Measurements from ENCODE around the gene SORL1-AS1.

SORL1-AS1 gene

DNA sequence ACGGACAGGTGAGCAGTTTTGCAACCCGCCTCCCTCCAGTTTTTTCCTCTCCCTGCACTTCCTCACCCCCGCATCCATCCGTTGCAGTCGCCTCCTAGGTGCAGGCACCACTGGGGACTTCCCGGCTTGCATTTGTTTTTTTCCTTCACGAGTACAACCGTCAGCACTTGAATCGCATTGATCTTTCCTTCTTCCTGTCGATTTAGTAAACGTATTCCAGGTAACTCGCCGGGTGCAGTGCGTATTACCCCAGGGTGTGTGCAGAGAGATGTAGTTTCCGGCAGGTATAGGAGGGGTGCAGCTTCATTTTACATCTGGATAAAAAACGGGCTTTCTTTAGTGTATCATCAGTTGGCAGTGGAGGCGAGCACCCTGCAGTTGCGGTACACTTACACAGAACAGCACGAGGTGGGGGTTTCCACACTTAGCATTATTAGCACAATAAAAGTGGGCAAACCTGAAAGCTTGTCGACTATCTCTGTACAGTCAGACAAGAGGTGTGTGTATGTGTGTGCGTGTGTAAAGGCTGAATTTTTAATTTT lies at the start of gene SORL1-AS1:
TSS of gene SORL1-AS1 (minus strand) at position 359 of the 542 bp plus-strand sequence.
- H3K4me1 Mint-ChIP-seq = peaks cover 28% of the 10 kb centered on the region

DNA sequence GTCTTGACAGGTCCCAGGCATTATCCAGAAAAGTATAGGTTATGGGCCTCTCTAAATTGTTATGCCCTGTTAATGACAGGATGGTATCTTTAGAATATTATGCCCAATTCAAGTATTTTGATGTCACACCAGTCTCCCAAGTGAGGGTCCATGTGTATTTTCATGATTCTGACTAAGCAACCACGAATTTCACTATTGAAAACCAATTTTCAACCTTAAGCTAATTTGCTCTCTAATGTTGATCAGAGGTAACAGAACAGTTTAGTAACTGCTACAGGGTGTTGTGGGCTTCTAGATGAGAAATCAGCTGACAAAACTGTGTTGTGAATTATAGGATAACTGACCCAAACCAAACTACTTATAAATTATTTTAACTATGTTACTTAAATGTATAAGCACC lies 48.0 kb upstream of the SORL1-AS1 start:
- no peak overlapping the region for H3K27ac Mint-ChIP-seq
- peaks cover 53% of the 10 kb centered on the region for H3K36me3 Mint-ChIP-seq
- H3K4me1 Mint-ChIP-seq = no peaks in the 10 kb centered on the region
- H3K27me3 Mint-ChIP-seq (ENCODE audit: low read depth) = no peaks in the 10 kb centered on the region
- peaks cover 18% of the 10 kb centered on the region for H3K9me3 Mint-ChIP-seq
- DNase-seq (ENCODE audit: low spot score in 2 of 2, unreplicated experiment in 2 of 2) = no peak
- TF ChIP-seq, protein P1, sequence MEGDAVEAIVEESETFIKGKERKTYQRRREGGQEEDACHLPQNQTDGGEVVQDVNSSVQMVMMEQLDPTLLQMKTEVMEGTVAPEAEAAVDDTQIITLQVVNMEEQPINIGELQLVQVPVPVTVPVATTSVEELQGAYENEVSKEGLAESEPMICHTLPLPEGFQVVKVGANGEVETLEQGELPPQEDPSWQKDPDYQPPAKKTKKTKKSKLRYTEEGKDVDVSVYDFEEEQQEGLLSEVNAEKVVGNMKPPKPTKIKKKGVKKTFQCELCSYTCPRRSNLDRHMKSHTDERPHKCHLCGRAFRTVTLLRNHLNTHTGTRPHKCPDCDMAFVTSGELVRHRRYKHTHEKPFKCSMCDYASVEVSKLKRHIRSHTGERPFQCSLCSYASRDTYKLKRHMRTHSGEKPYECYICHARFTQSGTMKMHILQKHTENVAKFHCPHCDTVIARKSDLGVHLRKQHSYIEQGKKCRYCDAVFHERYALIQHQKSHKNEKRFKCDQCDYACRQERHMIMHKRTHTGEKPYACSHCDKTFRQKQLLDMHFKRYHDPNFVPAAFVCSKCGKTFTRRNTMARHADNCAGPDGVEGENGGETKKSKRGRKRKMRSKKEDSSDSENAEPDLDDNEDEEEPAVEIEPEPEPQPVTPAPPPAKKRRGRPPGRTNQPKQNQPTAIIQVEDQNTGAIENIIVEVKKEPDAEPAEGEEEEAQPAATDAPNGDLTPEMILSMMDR (IDR thresholded peaks at IDR 0.05; ENCODE audit: unreplicated experiment) = no peak
- H3K4me3 Mint-ChIP-seq = no peak overlapping the region

More for the DNA sequence above, at the start of gene SORL1-AS1:
- Mint-ChIP-seq H3K27me3 (ENCODE audit: low read depth) (peaks cover 5% of the 10 kb centered on the region), H3K4me3 (peak within 1 kb of the TSS; percentile 96), H3K27ac (peak within 1 kb of the TSS; percentile 84), H3K36me3 (no peaks in the 10 kb centered on the region), H3K9me3 (no peaks in the 10 kb centered on the region)
- no peak for DNase-seq (ENCODE audit: low spot score in 2 of 2, unreplicated experiment in 2 of 2)
- TF ChIP-seq, protein P1 (IDR thresholded peaks at IDR 0.05; ENCODE audit: unreplicated experiment) = no peak

DNA sequence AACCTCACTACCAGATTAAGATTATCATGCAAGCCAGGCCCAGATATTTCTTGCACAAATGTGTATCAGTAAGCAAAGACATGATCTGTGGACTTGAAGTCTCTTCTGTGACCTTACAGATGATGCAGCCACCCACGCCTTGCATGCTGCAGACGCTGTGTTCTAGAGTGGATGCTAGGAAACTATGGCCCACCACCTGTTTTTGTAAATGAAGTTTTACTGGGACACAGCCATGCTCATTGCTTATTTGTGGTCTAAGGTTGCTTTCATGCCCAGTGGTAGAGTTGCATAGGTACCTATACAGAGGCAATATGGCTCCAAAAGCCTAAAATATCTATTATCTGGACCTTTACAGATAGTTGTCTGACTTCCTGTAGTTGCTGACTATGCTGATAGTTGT lies 47.5 kb upstream of the SORL1-AS1 start:
- H3K4me3 Mint-ChIP-seq = no peak overlapping the region
- no peaks in the 10 kb centered on the region for H3K4me1 Mint-ChIP-seq
- TF ChIP-seq, protein P1 (IDR thresholded peaks at IDR 0.05; ENCODE audit: unreplicated experiment) = no peak
- DNase-seq (ENCODE audit: low spot score in 2 of 2, unreplicated experiment in 2 of 2) = no peak
- H3K36me3 Mint-ChIP-seq = peaks cover 49% of the 10 kb centered on the region
- H3K27ac Mint-ChIP-seq = no peak overlapping the region
- H3K9me3 Mint-ChIP-seq = peaks cover 13% of the 10 kb centered on the region
- no peaks in the 10 kb centered on the region for H3K27me3 Mint-ChIP-seq (ENCODE audit: low read depth)

DNA sequence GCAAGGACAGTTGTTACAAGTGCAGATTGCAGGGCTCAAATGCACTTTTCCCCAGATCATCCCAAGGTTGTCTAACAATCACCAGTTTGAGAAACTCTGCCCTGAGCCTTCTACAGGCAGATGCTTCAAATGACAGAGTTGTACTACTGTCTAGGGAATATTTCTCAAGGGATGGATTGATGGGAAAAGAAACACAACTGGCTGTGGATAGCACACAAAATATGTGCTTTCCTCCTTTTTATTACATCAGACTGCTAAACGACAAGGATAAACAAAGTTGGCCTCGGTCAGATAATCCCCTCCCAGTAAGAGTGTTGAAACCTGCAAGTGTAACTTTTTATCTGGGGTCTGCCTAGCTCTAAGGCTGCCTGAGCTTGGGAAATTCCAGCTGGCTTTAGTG lies 46.6 kb upstream of the SORL1-AS1 start:
- H3K4me3 Mint-ChIP-seq = no peak overlapping the region
- no peaks in the 10 kb centered on the region for H3K4me1 Mint-ChIP-seq
- peaks cover 5% of the 10 kb centered on the region for H3K9me3 Mint-ChIP-seq
- H3K36me3 Mint-ChIP-seq = peaks cover 42% of the 10 kb centered on the region
- DNase-seq (ENCODE audit: low spot score in 2 of 2, unreplicated experiment in 2 of 2) = no peak
- TF ChIP-seq, protein P1 (IDR thresholded peaks at IDR 0.05; ENCODE audit: unreplicated experiment) = no peak
- no peaks in the 10 kb centered on the region for H3K27me3 Mint-ChIP-seq (ENCODE audit: low read depth)
- H3K27ac Mint-ChIP-seq = no peak overlapping the region

DNA sequence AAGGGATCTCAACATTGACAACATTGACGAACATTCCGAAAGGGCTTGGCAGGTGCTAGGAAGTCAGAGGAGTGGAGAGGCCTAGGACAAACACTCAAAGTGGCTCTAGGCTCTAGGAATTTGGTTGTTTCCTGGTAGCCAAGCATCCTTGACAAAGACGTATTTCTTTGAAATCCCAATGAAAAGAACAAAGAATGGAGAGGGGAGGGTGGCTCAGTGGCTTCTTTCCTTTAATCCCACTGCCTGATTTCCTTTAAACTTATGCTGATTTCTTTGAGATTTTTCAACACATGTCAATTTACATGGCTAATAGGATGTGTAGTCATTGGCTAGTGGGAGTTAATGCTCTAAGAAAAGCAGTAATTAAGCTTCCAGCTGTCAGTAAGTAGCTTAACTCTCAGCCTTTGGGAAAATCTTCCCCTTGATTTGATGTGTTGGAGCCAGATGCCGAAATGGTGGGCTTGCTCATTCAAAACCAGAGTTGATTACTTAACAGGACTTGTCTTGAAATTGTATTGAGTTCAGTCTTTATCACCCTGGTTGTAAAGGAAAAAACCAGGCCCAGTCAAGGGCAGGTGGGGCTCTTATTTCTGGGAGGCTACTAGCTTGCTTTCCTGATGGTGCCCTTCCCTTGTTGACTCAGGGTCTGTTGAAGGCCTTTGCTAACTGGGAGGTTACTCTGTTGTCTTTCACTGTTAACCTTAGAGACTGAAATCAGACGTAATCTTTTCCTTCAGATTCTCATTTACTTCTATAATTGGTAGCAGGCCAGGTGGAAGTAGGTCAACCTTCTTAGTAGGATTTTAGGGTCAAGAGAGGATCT lies 44.6 kb upstream of the SORL1-AS1 start:
- no peak overlapping the region for H3K27ac Mint-ChIP-seq
- TF ChIP-seq, protein P1 (IDR thresholded peaks at IDR 0.05; ENCODE audit: unreplicated experiment) = no peak
- no peaks in the 10 kb centered on the region for H3K4me1 Mint-ChIP-seq
- no peaks in the 10 kb centered on the region for H3K27me3 Mint-ChIP-seq (ENCODE audit: low read depth)
- H3K4me3 Mint-ChIP-seq = no peak overlapping the region
- peaks cover 36% of the 10 kb centered on the region for H3K36me3 Mint-ChIP-seq
- no peak for DNase-seq (ENCODE audit: low spot score in 2 of 2, unreplicated experiment in 2 of 2)
- H3K9me3 Mint-ChIP-seq = peaks cover 8% of the 10 kb centered on the region
